ENCODE measurements around the gene INPP5D. TPM values are rescaled to one million over a fixed set of nuclear protein-coding genes. Genes with fewer than 3 reads are reported as not detected.

The INPP5D gene
- total RNA-seq, 1 donor from 2014 or later = 4.9 TPM

- no peak for TF ChIP-seq CTCF (IDR thresholded peaks at IDR 0.05; ENCODE audit: borderline replicate concordance)
- Histone ChIP-seq H3K4me3 (no peak overlapping the region), H3K36me3 (peaks cover 18% of the 10 kb centered on the region), H3K27me3 (ENCODE audit: low read depth) (no peaks in the 10 kb centered on the region), H3K27ac (replicated peaks) (no peak overlapping the region), H3K9me3 (replicated peaks) (peaks cover 24% of the 10 kb centered on the region), H3K4me1 (peaks cover 13% of the 10 kb centered on the region)
- intact Hi-C loops (cut with micrococcal nuclease) = no loop called here
- no peak for DNase-seq
These were observed 142.9 kb downstream of the INPP5D start for GRCh38 chr2:233203060-233203459.

GRCh38 chr2:233204286-233204936 lies 144.3 kb downstream of the INPP5D start:
- Histone ChIP-seq H3K27me3 (ENCODE audit: low read depth) (no peaks in the 10 kb centered on the region), H3K4me3 (no peak overlapping the region), H3K27ac (replicated peaks) (no peak overlapping the region), H3K36me3 (peaks cover 13% of the 10 kb centered on the region), H3K4me1 (peaks cover 23% of the 10 kb centered on the region), H3K9me3 (replicated peaks) (peaks cover 24% of the 10 kb centered on the region)
- intact Hi-C loops (cut with micrococcal nuclease) = no loop called here
- no peak for TF ChIP-seq CTCF (IDR thresholded peaks at IDR 0.05; ENCODE audit: borderline replicate concordance)
- no peak for DNase-seq

GRCh38 chr2:233208382-233209116 lies 148.4 kb downstream of the INPP5D start:
- Histone ChIP-seq H3K9me3 (replicated peaks) (peaks cover 8% of the 10 kb centered on the region), H3K4me1 (peaks cover 38% of the 10 kb centered on the region), H3K36me3 (peaks cover 7% of the 10 kb centered on the region), H3K4me3 (no peak overlapping the region), H3K27me3 (ENCODE audit: low read depth) (no peaks in the 10 kb centered on the region), H3K27ac (replicated peaks) (no peak overlapping the region)
- DNase-seq = no peak
- no peak for TF ChIP-seq CTCF (IDR thresholded peaks at IDR 0.05; ENCODE audit: borderline replicate concordance)
- intact Hi-C loops (cut with micrococcal nuclease) = no loop called here

GRCh38 chr2:233209117-233209532 lies 149.0 kb downstream of the INPP5D start:
- no peak for DNase-seq
- Histone ChIP-seq H3K4me1 (peaks cover 38% of the 10 kb centered on the region), H3K36me3 (peaks cover 4% of the 10 kb centered on the region), H3K4me3 (no peak overlapping the region), H3K27ac (replicated peaks) (no peak overlapping the region), H3K9me3 (replicated peaks) (peaks cover 2% of the 10 kb centered on the region), H3K27me3 (ENCODE audit: low read depth) (no peaks in the 10 kb centered on the region)
- TF ChIP-seq CTCF (IDR thresholded peaks at IDR 0.05; ENCODE audit: borderline replicate concordance) = no peak
- intact Hi-C loops (cut with micrococcal nuclease) = no loop called here

GRCh38 chr2:233209533-233210171 lies 149.5 kb downstream of the INPP5D start:
- DNase-seq = no peak
- Histone ChIP-seq H3K9me3 (replicated peaks) (no peaks in the 10 kb centered on the region), H3K27me3 (ENCODE audit: low read depth) (no peaks in the 10 kb centered on the region), H3K4me3 (no peak overlapping the region), H3K36me3 (peaks cover 4% of the 10 kb centered on the region), H3K27ac (replicated peaks) (no peak overlapping the region), H3K4me1 (peaks cover 38% of the 10 kb centered on the region)
- TF ChIP-seq CTCF (IDR thresholded peaks at IDR 0.05; ENCODE audit: borderline replicate concordance) = no peak
- intact Hi-C loops (cut with micrococcal nuclease) = no loop called here
